Measurements from ENCODE around the gene FHL5.
"Not testable (repeated sequence)": the region's sequence is repeated elsewhere in the genome, so short reads cannot be mapped to it uniquely, and the experiment has no call there.

The FHL5 gene, protein sequence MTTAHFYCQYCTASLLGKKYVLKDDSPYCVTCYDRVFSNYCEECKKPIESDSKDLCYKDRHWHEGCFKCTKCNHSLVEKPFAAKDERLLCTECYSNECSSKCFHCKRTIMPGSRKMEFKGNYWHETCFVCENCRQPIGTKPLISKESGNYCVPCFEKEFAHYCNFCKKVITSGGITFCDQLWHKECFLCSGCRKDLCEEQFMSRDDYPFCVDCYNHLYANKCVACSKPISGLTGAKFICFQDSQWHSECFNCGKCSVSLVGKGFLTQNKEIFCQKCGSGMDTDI

DNA sequence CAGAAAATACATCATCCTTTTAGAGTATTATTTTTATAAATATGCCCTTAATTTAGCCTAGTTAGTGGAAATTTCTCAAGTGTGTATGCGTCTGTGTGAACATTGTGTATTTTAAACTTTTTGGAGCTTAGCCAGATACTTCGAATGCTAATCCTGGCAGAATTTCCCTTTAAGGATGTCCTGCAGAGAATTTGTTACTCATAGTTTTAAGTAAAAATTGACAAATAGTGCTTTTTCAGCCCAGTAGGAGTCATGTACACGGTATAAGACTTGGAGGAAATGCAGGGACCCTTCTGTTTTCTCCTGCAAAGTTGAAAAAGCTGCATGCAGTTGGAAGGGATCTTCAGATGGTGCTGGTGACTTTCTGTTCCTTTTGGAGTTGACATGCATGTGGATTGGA, at the start of gene FHL5:
TSS of gene FHL5 (plus strand) at position 243 of the 400 bp plus-strand sequence. CDS start 40,486 bp downstream, outside the sequence.
- no peak for DNase-seq

- no peak for DNase-seq
These were observed 42.5 kb upstream of the FHL5 start for GRCh38 chr6:96520171-96521115.

GRCh38 chr6:96521306-96521643, 41.7 kb upstream of the FHL5 start:
- DNase-seq: no peak

DNA sequence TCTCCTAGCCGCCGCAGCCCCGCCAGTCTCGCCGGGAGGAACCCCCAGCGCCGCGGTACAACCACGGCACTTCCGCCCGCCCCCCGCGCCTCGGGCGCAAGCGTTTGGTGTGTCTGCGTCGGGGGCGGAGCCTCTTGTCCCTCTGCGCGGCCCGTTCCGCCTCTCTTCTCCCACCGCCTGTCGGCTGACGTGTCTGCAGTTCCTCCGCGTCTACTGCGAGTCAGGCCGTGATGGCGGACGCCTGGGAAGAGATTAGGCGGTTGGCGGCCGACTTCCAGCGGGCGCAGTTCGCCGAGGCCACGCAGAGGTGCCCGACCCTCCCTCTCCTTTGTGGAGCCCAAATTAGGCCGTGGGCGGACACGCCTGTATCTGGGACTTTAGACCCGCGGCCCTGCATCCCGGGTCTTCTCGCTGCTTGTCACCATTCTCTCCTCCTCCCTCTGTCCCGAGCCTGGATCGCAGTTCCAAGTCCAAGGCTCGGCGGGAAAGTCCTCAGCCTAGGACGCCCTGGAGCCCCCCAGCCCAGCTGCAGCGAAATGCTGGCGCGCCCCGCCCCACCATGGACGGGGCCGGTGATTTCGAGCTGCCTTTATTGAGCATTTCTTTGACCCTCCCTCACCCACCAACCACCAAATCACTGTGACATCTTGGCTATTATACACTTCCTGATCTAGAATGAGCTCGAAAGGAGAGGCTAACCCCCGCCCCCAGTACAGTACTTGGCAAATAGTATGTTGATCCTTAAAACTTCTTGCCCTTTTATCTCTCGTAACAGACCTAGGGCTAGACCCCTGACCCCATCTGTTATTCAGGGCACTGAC, 41.1 kb upstream of the FHL5 start, which contains the start of gene UFL1:
TSS of gene UFL1 (plus strand) at position 163 of the 821 bp plus-strand sequence. CDS start at position 231, 68 bp downstream.
- DNase-seq: peak; percentile 95

DNA sequence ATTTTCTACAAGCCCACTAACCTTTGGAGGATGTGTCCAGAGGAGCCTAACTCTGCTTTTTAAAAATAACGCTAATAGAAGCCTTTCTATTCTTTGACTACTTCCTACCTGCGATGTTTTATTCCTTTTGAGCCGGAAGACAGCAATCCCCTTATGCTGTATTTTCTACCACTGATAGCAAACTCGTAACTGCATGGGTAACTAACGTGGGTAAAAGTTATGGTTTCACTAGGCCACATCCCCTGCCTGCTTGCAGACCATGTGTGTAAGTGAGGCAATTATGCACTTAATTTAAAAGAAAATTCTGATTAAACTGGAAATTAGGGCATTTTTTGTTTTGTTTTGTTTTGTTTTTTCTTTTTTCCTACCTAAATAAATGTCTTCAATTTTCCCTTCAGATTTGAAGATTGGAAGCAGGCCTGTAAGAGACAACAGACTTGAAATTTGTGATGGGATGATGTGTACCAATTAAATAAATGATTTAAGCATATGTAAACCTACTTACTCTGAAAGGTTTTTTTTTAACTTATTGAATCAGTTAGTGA, 40.4 kb upstream of the FHL5 start:
- no peak for DNase-seq

DNA sequence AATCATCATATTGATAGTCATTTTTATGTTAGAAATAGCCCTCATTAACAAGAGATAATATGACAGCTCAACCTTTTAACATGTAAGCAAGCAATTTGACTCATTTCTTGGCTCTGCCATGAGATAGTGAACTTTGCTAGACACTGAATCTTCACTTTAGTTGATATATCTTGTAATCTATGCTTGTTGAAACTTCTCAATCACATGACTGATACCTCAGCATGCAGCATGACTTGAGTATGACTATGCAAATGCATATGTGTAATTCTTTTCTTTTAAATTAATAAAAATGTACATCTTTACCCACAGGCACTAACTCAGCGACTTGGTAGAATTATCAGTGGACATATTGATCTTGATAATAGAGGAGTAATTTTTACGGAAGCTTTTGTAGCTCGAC, 34.7 kb upstream of the FHL5 start:
- DNase-seq: no peak

GRCh38 chr6:96532399-96532798, 30.5 kb upstream of the FHL5 start:
- no peak for DNase-seq

GRCh38 chr6:96537726-96538125, 25.2 kb upstream of the FHL5 start:
- DNase-seq: no peak

GRCh38 chr6:96542702-96543101, 20.2 kb upstream of the FHL5 start:
- DNase-seq: no peak

DNA sequence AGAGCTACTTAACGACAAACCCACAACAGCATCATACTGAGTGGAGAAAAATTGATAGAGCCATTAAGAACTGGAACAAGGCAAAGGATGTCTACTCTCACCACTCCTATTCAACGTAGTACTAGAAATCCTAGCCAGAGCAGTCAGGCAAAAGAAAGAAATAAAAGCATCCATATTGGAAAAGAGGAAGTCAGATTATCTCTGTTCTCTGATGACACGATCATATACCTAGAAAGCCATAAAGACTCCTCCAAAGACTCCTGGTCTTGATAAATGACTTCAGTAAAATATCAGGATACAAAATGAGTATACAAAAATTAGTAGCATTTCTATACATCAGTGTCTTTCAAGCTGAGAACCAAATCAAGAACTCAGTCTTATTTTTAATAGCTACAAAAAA, 17.0 kb upstream of the FHL5 start:
- DNase-seq: no peak

DNA sequence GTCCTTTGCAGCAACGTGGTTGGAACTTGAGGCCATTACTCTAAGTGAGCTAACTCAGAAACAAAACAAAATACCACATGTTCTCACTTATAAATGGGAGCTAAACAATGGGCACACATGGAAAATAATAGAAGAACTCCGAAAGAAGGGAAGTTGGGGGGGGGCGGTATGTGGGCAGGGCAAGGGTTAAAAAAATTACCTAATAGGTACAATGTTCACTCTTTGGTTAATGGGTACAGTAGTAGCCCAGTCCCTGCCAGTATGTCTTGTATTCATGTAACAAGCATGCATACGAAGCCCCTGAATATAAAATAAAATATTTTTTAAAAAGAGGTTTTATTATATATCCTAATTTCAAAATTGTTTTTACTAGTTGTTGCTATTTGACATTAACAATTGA, 15.3 kb upstream of the FHL5 start:
- DNase-seq: no peak

GRCh38 chr6:96554558-96554957, 8.4 kb upstream of the FHL5 start:
- DNase-seq: no peak

- not testable (repeated sequence) for DNase-seq
These were observed 3.2 kb upstream of the FHL5 start for GRCh38 chr6:96559740-96560139.

DNA sequence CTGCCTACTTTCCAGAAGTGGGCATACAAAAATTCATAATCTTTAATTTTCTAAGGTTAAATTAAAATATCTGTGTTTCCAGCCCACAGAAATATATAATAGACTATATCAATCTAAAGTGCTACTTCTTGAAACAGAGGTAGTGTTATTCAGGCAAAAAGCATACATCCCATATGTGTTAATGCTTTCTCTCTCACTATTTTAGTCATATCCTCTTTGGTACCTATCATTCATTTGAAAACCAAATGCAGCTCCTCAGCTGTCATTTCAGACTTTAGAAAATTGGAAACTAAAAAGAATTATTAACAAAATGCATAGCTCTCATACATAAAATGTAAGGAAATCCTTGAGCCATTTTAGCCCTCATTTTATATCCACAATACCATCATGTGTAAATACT, 925 bp downstream of the FHL5 start:
- no peak for DNase-seq

DNA sequence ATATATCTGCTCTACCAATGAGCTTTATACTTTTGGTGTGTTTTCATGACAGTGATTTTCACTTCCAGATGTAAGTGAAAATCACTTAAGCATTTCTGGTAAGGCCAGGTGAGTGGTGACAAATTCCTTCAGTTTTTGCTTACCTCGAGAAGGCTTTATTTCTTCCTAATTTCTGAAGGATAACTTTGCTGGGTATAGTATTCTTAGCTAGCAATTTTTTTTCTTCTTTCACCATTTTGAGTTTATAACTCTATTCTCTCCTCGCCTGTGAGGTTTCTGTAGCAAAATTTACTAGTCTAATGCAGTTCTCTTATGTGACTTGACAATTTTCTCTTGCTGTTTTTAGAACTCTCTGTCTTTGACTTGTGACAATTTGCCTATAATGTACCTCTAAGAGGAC, 7.1 kb downstream of the FHL5 start:
- DNase-seq: no peak

GRCh38 chr6:96571551-96571950, 8.6 kb downstream of the FHL5 start:
- DNase-seq: no peak

DNA sequence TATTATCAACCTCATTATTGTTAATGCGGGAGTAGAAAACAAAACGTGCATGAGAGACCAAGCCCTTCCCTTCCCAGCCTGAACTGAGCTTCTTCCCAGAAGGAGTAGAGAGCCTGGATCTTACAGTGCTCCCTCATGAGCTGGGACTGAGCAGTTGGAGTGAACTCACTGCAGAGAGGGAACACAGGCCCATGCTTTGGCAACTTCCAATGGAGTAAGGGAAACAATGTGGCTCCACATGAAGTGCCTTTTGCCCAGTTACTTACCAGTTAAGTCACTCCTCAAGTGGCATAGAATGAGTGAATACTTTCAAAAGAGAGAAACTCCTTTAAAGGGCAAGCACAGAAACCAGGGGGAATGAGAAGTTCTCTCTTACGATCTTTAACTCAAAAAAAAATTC, 12.4 kb downstream of the FHL5 start:
- no peak for DNase-seq

DNA sequence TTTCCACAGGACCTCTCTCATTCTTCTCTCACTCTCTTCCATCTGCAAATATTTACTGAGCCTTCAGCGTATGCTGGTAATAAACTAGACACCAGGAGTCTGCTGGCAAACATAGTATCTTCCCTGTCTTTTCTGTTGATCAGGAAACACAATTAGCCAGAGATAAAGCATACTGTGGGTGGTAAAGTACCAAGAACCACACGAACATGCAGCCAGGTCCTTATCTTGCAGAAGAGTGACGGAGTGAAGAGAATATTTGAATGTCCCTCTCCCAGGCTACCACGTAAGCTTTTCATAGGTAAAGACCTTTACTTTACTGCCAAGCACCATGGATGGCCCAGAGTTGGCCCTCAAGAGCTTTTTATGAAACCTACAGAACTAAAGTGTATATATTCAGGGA, 13.3 kb downstream of the FHL5 start:
- no peak for DNase-seq

GRCh38 chr6:96582021-96582420, 19.1 kb downstream of the FHL5 start:
- DNase-seq: no peak

- DNase-seq: no peak
These were observed 19.5 kb downstream of the FHL5 start for GRCh38 chr6:96582436-96582835.

- DNase-seq: no peak
These were observed 41.5 kb downstream of the FHL5 start for GRCh38 chr6:96604420-96604819.

- DNase-seq: no peak
These were observed 45.1 kb downstream of the FHL5 start for GRCh38 chr6:96608074-96608473.

GRCh38 chr6:96610019-96610418, 47.1 kb downstream of the FHL5 start:
- no peak for DNase-seq

Measured in stimulated activated CD4-positive, alpha-beta T cell treated with anti-CD3 and anti-CD28 coated beads, Interleukin-4, amount 100 ng/mL, for 24 hours (primary cell).